ENCODE data around the gene IGSF21.

Gene IGSF21

DNA sequence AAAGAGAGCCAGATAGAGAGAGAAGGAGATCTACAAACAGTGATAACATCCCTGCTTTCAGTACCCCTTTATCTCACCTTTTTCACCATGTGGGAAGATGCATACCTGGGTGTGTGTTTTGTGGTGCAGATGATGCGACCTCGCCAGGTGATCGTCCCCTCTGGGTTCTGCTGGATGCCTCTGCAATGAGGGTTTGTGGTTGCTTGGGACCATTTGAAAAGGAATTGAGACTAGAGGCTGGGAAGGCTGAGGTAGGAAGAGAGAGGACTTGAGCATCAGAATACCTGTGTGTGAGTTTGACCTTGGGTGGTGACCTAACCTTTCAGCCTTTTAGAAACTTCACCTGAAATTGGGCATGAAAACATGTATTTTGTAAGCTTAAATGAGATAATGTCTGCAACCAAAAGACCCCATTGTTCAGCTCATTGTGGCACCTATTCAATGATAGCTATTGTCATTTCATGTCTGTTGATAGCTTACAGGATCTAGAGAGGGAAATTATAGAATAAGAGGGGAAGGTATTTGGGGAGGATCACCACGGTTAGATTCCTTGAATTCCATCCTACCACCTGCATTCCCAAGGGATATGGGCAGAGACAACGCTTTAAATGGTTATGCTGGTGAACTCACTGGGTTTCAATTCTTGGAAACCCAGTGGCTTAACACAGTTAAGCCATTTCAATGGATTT is 125.7 kb downstream of the IGSF21 start:
- Histone ChIP-seq H3K9me3 (ENCODE audit: control insufficient read depth, low read length) (no peaks in the 10 kb centered on the region), H3K9ac (no peak overlapping the region), H3K27me3 (ENCODE audit: control insufficient read depth, insufficient read depth, low read length) (no peaks in the 10 kb centered on the region), H3K4me3 (ENCODE audit: low read depth, low read length) (no peak overlapping the region), H3K79me2 (no peaks in the 10 kb centered on the region), H2AFZ (no peak overlapping the region), H3K27ac (no peak overlapping the region), H3K4me1 (no peaks in the 10 kb centered on the region), H3K36me3 (ENCODE audit: control insufficient read depth, insufficient read depth, low read length) (no peaks in the 10 kb centered on the region), H3K4me2 (ENCODE audit: low read length) (no peak overlapping the region)
- TF ChIP-seq, protein P1, sequence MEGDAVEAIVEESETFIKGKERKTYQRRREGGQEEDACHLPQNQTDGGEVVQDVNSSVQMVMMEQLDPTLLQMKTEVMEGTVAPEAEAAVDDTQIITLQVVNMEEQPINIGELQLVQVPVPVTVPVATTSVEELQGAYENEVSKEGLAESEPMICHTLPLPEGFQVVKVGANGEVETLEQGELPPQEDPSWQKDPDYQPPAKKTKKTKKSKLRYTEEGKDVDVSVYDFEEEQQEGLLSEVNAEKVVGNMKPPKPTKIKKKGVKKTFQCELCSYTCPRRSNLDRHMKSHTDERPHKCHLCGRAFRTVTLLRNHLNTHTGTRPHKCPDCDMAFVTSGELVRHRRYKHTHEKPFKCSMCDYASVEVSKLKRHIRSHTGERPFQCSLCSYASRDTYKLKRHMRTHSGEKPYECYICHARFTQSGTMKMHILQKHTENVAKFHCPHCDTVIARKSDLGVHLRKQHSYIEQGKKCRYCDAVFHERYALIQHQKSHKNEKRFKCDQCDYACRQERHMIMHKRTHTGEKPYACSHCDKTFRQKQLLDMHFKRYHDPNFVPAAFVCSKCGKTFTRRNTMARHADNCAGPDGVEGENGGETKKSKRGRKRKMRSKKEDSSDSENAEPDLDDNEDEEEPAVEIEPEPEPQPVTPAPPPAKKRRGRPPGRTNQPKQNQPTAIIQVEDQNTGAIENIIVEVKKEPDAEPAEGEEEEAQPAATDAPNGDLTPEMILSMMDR (IDR thresholded peaks at IDR 0.05), result no peak

DNA sequence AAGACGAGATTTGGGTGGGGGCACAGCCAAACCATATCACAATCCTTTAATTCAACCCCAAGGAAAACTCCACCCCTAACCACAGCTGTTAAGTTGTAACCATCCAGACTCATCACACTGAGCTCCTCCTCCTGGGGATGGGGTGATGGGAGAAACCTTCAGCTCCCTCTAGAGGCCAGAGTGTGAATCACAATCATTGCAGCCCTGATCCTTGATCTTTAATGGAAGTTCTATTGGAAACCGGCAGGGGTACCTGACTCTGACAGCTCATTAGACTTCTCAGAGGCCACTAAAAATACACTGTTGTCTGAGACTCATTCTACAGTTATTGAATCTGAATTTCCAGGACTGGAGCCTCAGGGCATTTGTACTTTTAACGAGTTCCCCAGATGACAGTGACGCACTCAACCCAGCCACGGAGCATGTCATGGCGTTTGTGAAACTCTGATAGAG is 127.2 kb downstream of the IGSF21 start:
- TF ChIP-seq, protein P1 (IDR thresholded peaks at IDR 0.05), result peak; percentile 59
- Histone ChIP-seq H2AFZ (no peak overlapping the region), H3K4me2 (ENCODE audit: low read length) (no peak overlapping the region), H3K36me3 (ENCODE audit: control insufficient read depth, insufficient read depth, low read length) (no peaks in the 10 kb centered on the region), H3K9ac (no peak overlapping the region), H3K4me3 (ENCODE audit: low read depth, low read length) (no peak overlapping the region), H3K9me3 (ENCODE audit: control insufficient read depth, low read length) (no peaks in the 10 kb centered on the region), H3K4me1 (no peaks in the 10 kb centered on the region), H3K27ac (no peak overlapping the region), H3K79me2 (no peaks in the 10 kb centered on the region), H3K27me3 (ENCODE audit: control insufficient read depth, insufficient read depth, low read length) (no peaks in the 10 kb centered on the region)

DNA sequence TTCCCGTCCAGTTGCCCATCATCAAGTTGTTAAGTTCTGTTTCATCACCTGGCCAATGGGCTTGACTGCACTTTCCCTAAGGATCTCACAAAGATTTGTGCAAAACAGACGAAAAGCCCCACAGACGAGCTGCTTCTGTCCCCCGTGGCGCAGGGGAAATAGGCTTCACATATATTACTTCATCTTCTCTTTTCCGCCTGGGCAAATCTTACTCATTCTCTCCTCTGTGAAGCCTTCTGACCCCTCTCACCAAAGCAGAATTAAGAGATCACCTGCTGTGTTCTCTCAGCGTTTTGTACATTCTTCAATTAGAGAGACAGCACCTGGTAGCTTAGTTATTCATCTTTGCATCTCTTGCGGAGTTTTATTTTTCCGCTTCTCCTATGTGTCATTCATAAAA is 129.8 kb downstream of the IGSF21 start:
- Histone ChIP-seq H3K79me2 (no peaks in the 10 kb centered on the region), H3K9ac (no peak overlapping the region), H3K9me3 (ENCODE audit: control insufficient read depth, low read length) (no peaks in the 10 kb centered on the region), H2AFZ (no peak overlapping the region), H3K4me2 (ENCODE audit: low read length) (no peak overlapping the region), H3K4me3 (ENCODE audit: low read depth, low read length) (no peak overlapping the region), H3K27me3 (ENCODE audit: control insufficient read depth, insufficient read depth, low read length) (no peaks in the 10 kb centered on the region), H3K27ac (no peak overlapping the region), H3K36me3 (ENCODE audit: control insufficient read depth, insufficient read depth, low read length) (no peaks in the 10 kb centered on the region), H3K4me1 (no peaks in the 10 kb centered on the region)
- TF ChIP-seq, protein P1 (IDR thresholded peaks at IDR 0.05), result no peak

DNA sequence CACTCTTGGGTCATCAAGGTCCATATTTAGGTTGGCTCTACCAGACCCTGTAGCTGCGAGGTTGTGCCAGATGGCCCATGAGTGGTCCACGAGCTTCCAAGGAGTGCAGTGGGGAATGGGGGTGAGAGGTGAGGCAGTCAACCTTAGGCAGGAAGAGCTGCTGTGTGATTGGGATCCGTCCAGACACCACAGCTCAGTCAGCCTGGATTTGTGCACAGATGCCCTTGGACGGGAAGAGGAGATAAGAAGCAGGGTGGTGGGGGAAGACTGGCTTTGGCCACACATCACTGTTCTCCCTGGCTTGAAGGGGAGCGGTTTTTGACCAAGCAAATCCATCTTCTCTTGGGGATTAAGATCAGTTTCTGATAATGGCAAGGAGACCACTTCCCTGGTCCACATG is 130.6 kb downstream of the IGSF21 start:
- Histone ChIP-seq H3K9me3 (ENCODE audit: control insufficient read depth, low read length) (no peaks in the 10 kb centered on the region), H3K4me2 (ENCODE audit: low read length) (no peak overlapping the region), H3K4me3 (ENCODE audit: low read depth, low read length) (no peak overlapping the region), H2AFZ (no peak overlapping the region), H3K27ac (no peak overlapping the region), H3K27me3 (ENCODE audit: control insufficient read depth, insufficient read depth, low read length) (no peaks in the 10 kb centered on the region), H3K4me1 (no peaks in the 10 kb centered on the region), H3K36me3 (ENCODE audit: control insufficient read depth, insufficient read depth, low read length) (no peaks in the 10 kb centered on the region), H3K9ac (no peak overlapping the region), H3K79me2 (no peaks in the 10 kb centered on the region)
- TF ChIP-seq, protein P1 (IDR thresholded peaks at IDR 0.05), result no peak

DNA sequence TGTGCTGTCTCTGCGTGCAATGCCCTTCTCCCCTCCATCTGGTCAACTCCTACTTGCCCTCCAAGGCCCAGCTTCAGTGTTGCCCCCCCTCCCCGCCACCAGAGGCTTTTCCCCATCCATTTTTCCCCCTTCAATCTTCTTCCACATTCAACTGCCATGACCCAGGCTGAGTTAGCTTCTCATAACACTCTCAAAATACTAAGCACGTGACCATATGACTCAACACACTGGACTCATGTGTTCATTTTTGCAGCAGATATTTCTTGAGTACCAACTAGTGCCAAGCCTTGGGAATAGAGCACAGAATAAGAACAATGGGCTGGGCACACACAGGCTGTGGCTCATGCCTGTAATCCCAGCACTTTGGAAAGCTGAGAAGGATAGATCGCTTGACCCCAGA is 132.1 kb downstream of the IGSF21 start:
- H3K9me3 ChIP-seq (ENCODE audit: control insufficient read depth, low read length), result no peaks in the 10 kb centered on the region
- TF ChIP-seq, protein P1 (IDR thresholded peaks at IDR 0.05), result no peak
- H3K27me3 ChIP-seq (ENCODE audit: control insufficient read depth, insufficient read depth, low read length), result no peaks in the 10 kb centered on the region
- H3K4me2 ChIP-seq (ENCODE audit: low read length), result no peak overlapping the region
- H3K79me2 ChIP-seq, result no peaks in the 10 kb centered on the region
- no peak overlapping the region for H2AFZ ChIP-seq
- no peaks in the 10 kb centered on the region for H3K4me1 ChIP-seq
- H3K36me3 ChIP-seq (ENCODE audit: control insufficient read depth, insufficient read depth, low read length), result no peaks in the 10 kb centered on the region
- no peak overlapping the region for H3K27ac ChIP-seq
- no peak overlapping the region for H3K4me3 ChIP-seq (ENCODE audit: low read depth, low read length)
- H3K9ac ChIP-seq, result no peak overlapping the region
